Measurements from ENCODE around the gene SMPD4.
"Not testable (repeated sequence)": the region's sequence is repeated elsewhere in the genome, so short reads cannot be mapped to it uniquely, and the experiment has no call there.

The SMPD4 gene

GRCh38 chr2:130187268-130187667 lies 5.9 kb upstream of the SMPD4 start:
- no peak for DNase-seq

GRCh38 chr2:130186391-130186790 lies 5.0 kb upstream of the SMPD4 start:
- no peak for DNase-seq

- no peak for DNase-seq
Measured at GRCh38 chr2:130185896-130186295, 4.5 kb upstream of the SMPD4 start.

- DNase-seq, result no peak
Measured at GRCh38 chr2:130185436-130185835, 4.0 kb upstream of the SMPD4 start.

GRCh38 chr2:130183512-130184373 lies 2.3 kb upstream of the SMPD4 start:
- DNase-seq, result no peak

- not testable (repeated sequence) for DNase-seq
Measured at GRCh38 chr2:130182826-130183511, 1.6 kb upstream of the SMPD4 start.

- DNase-seq, result peak; percentile 85
Measured at GRCh38 chr2:130181880-130182682, 679 bp upstream of the SMPD4 start, which contains the start of gene MZT2B. TSS of gene MZT2B (plus strand) at chr2:130182262. CDS start at chr2:130182283, 21 bp downstream.

GRCh38 chr2:130180404-130181324 lies 738 bp downstream of the SMPD4 start:
- DNase-seq, result not testable (repeated sequence)

- not testable (repeated sequence) for DNase-seq
Measured at GRCh38 chr2:130174866-130175265, 6.5 kb downstream of the SMPD4 start.

GRCh38 chr2:130169896-130170295 lies 11.5 kb downstream of the SMPD4 start:
- DNase-seq, result no peak

- not testable (repeated sequence) for DNase-seq
Measured at GRCh38 chr2:130169163-130169562, 12.2 kb downstream of the SMPD4 start.

GRCh38 chr2:130166611-130167010 lies 14.8 kb downstream of the SMPD4 start:
- not testable (repeated sequence) for DNase-seq

- no peak for DNase-seq
Measured at GRCh38 chr2:130165293-130166016, 15.9 kb downstream of the SMPD4 start.

GRCh38 chr2:130162968-130163367 lies 18.4 kb downstream of the SMPD4 start:
- no peak for DNase-seq

- not testable (repeated sequence) for DNase-seq
Measured at GRCh38 chr2:130162486-130162885, 18.9 kb downstream of the SMPD4 start.

- DNase-seq, result not testable (repeated sequence)
Measured at GRCh38 chr2:130160838-130161705, 20.3 kb downstream of the SMPD4 start.

- no peak for DNase-seq
Measured at GRCh38 chr2:130160131-130160530, 21.3 kb downstream of the SMPD4 start.

GRCh38 chr2:130159376-130159775 lies 22.0 kb downstream of the SMPD4 start:
- DNase-seq, result not testable (repeated sequence)

GRCh38 chr2:130158631-130159030 lies 22.8 kb downstream of the SMPD4 start:
- no peak for DNase-seq

- not testable (repeated sequence) for DNase-seq
Measured at GRCh38 chr2:130157825-130158514, 23.4 kb downstream of the SMPD4 start.
